ENCODE results near the gene EIF4E.

- TF ChIP-seq CTCF (IDR thresholded peaks at IDR 0.05; ENCODE audit: insufficient read depth, low read length) = no peak
- TF ChIP-seq POLR2AphosphoS5 (IDR thresholded peaks at IDR 0.05; ENCODE audit: low read depth) = no peak
Measured at GRCh38 chr4:98908182-98908581, 20.8 kb downstream of the EIF4E start.

Data from HL-60 (cell line).